CD8-positive, alpha-beta memory T cell (primary cell): ENCODE results near the gene PLCD1. TPM values are rescaled to one million over a fixed set of nuclear protein-coding genes. Genes with fewer than 3 reads are reported as not detected.
A peak's percentile ranks its signal among the peaks of the same experiment; 100 is the strongest.

Experiments
- CTCF ChIA-PET: fragments of 350-600 bp; sonication (Branson Sonifier 250); formaldehyde crosslinking; loops from one replicate; lab custom pipeline; 2021; ENCODE audit warnings: antibody characterized with exemption; lab: Charles Lee
- POLR2A ChIA-PET: fragments of 350-600 bp; sonication (Branson Sonifier 250); formaldehyde crosslinking; loops from one replicate; lab custom pipeline; 2021; ENCODE audit warnings: antibody characterized with exemption; lab: Charles Lee
- DNase-seq, 5 donors: peaks; one replicate each; pipeline versions ENCODE4 v3.0.0 to v3.0.0-alpha.2; 2020 to 2022; ENCODE audit warnings: mixed read lengths in 1 of 5
- H3K27ac ChIP-seq: one replicate; pipeline ENCODE4 v1.7.0; 2013; ENCODE audit warnings: low read depth, mild to moderate bottlenecking, low read length, moderate library complexity
- H3K27me3 ChIP-seq: 2 replicates; pipeline ENCODE4 v1.7.0; 2013; ENCODE audit warnings: low read length, mild to moderate bottlenecking; ENCODE audit not compliant: insufficient read depth, poor library complexity, severe bottlenecking
- H3K36me3 ChIP-seq: 2 replicates; pipeline ENCODE4 v1.7.0; 2013; ENCODE audit warnings: mild to moderate bottlenecking, low read length, moderate library complexity; ENCODE audit not compliant: insufficient read depth
- H3K4me1 ChIP-seq: 2 replicates; pipeline ENCODE4 v1.7.0; 2013; ENCODE audit warnings: mild to moderate bottlenecking, low read length, moderate library complexity; ENCODE audit not compliant: insufficient read depth
- H3K4me3 ChIP-seq: 2 replicates; pipeline ENCODE4 v1.7.0; 2013; ENCODE audit warnings: mild to moderate bottlenecking, low read length
- H3K9me3 ChIP-seq: 2 replicates; pipeline ENCODE4 v1.7.0; 2013; ENCODE audit warnings: mild to moderate bottlenecking, low read length
- H3K27ac Mint-ChIP-seq, 8 donors: one replicate each; pipeline ENCODE4 v1.8.0; 2020 to 2021; ENCODE audit warnings: mixed read lengths in 8 of 8, mild to moderate bottlenecking in 6 of 8, inconsistent platforms in 3 of 8, moderate library complexity in 3 of 8
- H3K27me3 Mint-ChIP-seq, 2 donors: one replicate each; pipeline ENCODE4 v1.8.0; 2020 to 2021; ENCODE audit warnings: mixed read lengths in 2 of 2, mild to moderate bottlenecking in 1 of 2, moderate library complexity in 1 of 2
- H3K36me3 Mint-ChIP-seq, 3 donors: one replicate each; pipeline ENCODE4 v1.8.0; 2020 to 2021; ENCODE audit warnings: mixed read lengths in 3 of 3, inconsistent platforms in 1 of 3, mild to moderate bottlenecking in 1 of 3
- H3K4me1 Mint-ChIP-seq, 3 donors: one replicate each; pipeline ENCODE4 v1.8.0; 2020 to 2021; ENCODE audit warnings: mixed read lengths in 3 of 3, inconsistent platforms in 1 of 3, mild to moderate bottlenecking in 1 of 3
- H3K4me3 Mint-ChIP-seq, 7 donors: one replicate each; pipeline ENCODE4 v1.8.0; 2020 to 2021; ENCODE audit warnings: mixed read lengths in 7 of 7, mild to moderate bottlenecking in 6 of 7, moderate library complexity in 4 of 7, inconsistent platforms in 2 of 7
- H3K9me3 Mint-ChIP-seq, 5 donors: one replicate each; pipeline ENCODE4 v1.8.0; 2020 to 2022; ENCODE audit warnings: mixed read lengths in 5 of 5, mild to moderate bottlenecking in 3 of 5, moderate library complexity in 2 of 5, inconsistent platforms in 1 of 5
- polyA plus RNA-seq: library from polyadenylated mRNA; unstranded; fragments of 300-500 nt; fragmentation: Illumina TruSeq; gene quantifications from one replicate; pipeline ENCODE4 v1.2.3, GENCODE V29; 2021
- total RNA-seq, 2 experiments: library from RNA; stranded (reverse); gene quantifications; one replicate each; pipeline ENCODE4 v1.2.3, GENCODE V29; 2021

Gene PLCD1
- total and polyA plus RNA-seq, 3 experiments from 2014 or later, result 12.8 to 36.4 (median 18.5) TPM

DNA sequence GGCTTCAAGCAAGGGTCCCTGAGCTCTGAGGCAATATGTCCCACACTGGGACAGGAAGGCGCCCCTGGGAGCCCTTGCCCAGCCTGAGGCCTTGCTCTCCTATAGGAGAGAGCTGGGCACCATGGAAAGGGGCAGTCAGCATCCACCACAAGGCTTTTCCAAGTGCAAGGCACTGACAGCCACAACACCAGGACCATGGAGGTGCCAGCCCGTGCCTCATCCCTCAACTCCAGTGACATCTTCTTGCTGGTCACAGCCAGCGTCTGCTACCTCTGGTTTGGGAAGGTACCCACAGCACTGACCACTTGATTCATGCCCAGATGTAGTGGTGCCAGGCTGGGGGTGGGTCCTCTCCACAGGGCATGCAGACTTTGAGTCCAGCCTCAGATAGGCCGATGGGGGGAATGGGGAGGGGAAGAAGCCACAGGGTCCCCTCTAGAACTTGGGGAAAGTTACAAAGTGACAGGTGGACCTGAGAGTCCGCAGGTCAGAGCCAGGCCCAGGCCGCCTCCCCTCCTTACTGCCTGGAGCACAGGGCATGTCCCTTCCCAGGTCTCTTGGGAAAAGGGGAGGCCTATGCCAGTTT is 27.1 kb downstream of the PLCD1 start:
- ChIA-PET POLR2A (no interaction called here), CTCF (interaction anchor here (1.0 to 4.9 kb wide), 4 partner anchors 17 to 37 kb away, joined by 4 to 65 read pairs (median 27); partner anchors contain the start of gene DLEC1)
- peaks cover 21% of the 10 kb centered on the region for H3K36me3 ChIP-seq
- DNase-seq, result peak in 1 of 5 donors; percentile 37
- H3K27ac ChIP-seq, result no peak overlapping the region
- Mint-ChIP-seq H3K9me3 (no peaks in the 10 kb centered on the region), H3K4me1 (peaks cover 33 to 47% (median 40%) of the 10 kb centered on the region in 3 donors), H3K27me3 (peaks cover 0 to 1% of the 10 kb centered on the region in 2 donors), H3K4me3 (no peak overlapping the region), H3K36me3 (peaks cover 4 to 62% (median 4%) of the 10 kb centered on the region in 3 donors), H3K27ac (peak overlapping the region in 1 of 8 donors; percentile 74)
- H3K27me3 ChIP-seq, result no peaks in the 10 kb centered on the region
- H3K4me3 ChIP-seq, result no peak overlapping the region
- peaks cover 17% of the 10 kb centered on the region for H3K4me1 ChIP-seq
- no peaks in the 10 kb centered on the region for H3K9me3 ChIP-seq

DNA sequence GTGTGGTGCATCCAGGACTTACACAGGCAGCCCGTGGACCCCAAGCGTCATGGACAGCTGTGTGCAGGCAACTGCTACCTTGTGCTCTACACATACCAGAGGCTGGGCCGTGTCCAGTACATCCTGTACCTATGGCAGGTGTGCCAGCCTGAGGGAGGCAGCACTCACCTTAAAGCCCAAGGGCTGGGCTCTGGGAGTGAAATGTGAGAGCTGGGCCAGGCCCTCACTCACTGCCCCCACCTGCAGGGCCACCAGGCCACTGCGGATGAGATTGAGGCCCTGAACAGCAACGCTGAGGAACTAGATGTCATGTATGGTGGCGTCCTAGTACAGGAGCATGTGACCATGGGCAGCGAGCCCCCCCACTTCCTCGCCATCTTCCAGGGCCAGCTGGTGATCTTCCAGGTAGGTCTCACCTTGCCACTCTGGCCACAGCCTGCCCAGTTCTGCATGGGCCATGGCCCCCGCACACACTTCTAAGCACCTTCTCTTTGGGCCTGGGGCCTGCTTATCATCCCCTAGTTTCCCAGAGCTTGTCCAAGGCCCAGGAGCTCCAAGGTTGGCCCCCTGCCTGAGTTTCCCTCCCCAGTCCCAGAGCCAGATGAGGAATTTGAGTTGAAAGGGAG is 27.9 kb downstream of the PLCD1 start:
- POLR2A ChIA-PET, result no interaction called here
- H3K4me3 ChIP-seq, result no peak overlapping the region
- H3K27ac ChIP-seq, result no peak overlapping the region
- peaks cover 0 to 1% of the 10 kb centered on the region in 2 donors for H3K27me3 Mint-ChIP-seq
- H3K9me3 Mint-ChIP-seq, result no peaks in the 10 kb centered on the region
- no peaks in the 10 kb centered on the region for H3K9me3 ChIP-seq
- peak overlapping the region in 2 of 8 donors; percentile 24 to 59 for H3K27ac Mint-ChIP-seq
- CTCF ChIA-PET, result interaction anchor here (1.0 to 4.9 kb wide), 6 partner anchors 18 to 164 kb away, joined by 3 to 65 read pairs (median 4); partner anchors contain the start of genes DLEC1 and OXSR1
- H3K4me1 Mint-ChIP-seq, result peaks cover 38 to 55% (median 48%) of the 10 kb centered on the region in 3 donors
- no peak overlapping the region for H3K4me3 Mint-ChIP-seq
- peaks cover 19% of the 10 kb centered on the region for H3K36me3 ChIP-seq
- peak in 1 of 5 donors; percentile 50 for DNase-seq
- peaks cover 25% of the 10 kb centered on the region for H3K4me1 ChIP-seq
- no peaks in the 10 kb centered on the region for H3K27me3 ChIP-seq
- peaks cover 7 to 60% (median 8%) of the 10 kb centered on the region in 3 donors for H3K36me3 Mint-ChIP-seq

- CTCF ChIA-PET, result interaction anchor here (1.3 to 4.9 kb wide), 4 partner anchors 21 to 164 kb away, joined by 3 to 65 read pairs (median 26); partner anchors contain the start of genes DLEC1 and OXSR1
These were observed 28.4 kb downstream of the PLCD1 start for GRCh38 chr3:38000965-38001455.

GRCh38 chr3:38000242-38000916 is 29.1 kb downstream of the PLCD1 start:
- H3K4me1 ChIP-seq, result peaks cover 37% of the 10 kb centered on the region

More at GRCh38 chr3:38000965-38001455, 28.4 kb downstream of the PLCD1 start:
- Histone ChIP-seq H3K27ac (no peak overlapping the region), H3K9me3 (no peaks in the 10 kb centered on the region), H3K36me3 (peaks cover 13% of the 10 kb centered on the region), H3K27me3 (no peaks in the 10 kb centered on the region), H3K4me1 (peaks cover 31% of the 10 kb centered on the region), H3K4me3 (no peak overlapping the region)
- peaks cover 0 to 1% of the 10 kb centered on the region in 2 donors for H3K27me3 Mint-ChIP-seq
- peaks cover 44 to 61% (median 53%) of the 10 kb centered on the region in 3 donors for H3K4me1 Mint-ChIP-seq
- peaks cover 8 to 60% (median 13%) of the 10 kb centered on the region in 3 donors for H3K36me3 Mint-ChIP-seq
- H3K27ac Mint-ChIP-seq, result peak overlapping the region in 3 of 8 donors; percentile 11 to 59 (median 24)
- H3K9me3 Mint-ChIP-seq, result no peaks in the 10 kb centered on the region
- POLR2A ChIA-PET, result no interaction called here
- no peak overlapping the region for H3K4me3 Mint-ChIP-seq
- DNase-seq, result no peak

GRCh38 chr3:37999836-38000235 is 29.6 kb downstream of the PLCD1 start:
- Histone ChIP-seq H3K27me3 (no peaks in the 10 kb centered on the region), H3K4me3 (no peak overlapping the region), H3K4me1 (peaks cover 42% of the 10 kb centered on the region), H3K27ac (no peak overlapping the region), H3K9me3 (no peaks in the 10 kb centered on the region), H3K36me3 (peaks cover 13% of the 10 kb centered on the region)
- peak overlapping the region in 7 of 8 donors; percentile 34 to 96 (median 85) for H3K27ac Mint-ChIP-seq
- DNase-seq, result peak in 1 of 5 donors; percentile 38
- ChIA-PET POLR2A (no interaction called here), CTCF (no interaction called here)
- peaks cover 8 to 56% (median 13%) of the 10 kb centered on the region in 3 donors for H3K36me3 Mint-ChIP-seq
- peak overlapping the region in 4 of 7 donors; percentile 14 to 65 (median 50) for H3K4me3 Mint-ChIP-seq
- peaks cover 52 to 66% (median 59%) of the 10 kb centered on the region in 3 donors for H3K4me1 Mint-ChIP-seq
- no peaks in the 10 kb centered on the region for H3K9me3 Mint-ChIP-seq
- peaks cover 0 to 1% of the 10 kb centered on the region in 2 donors for H3K27me3 Mint-ChIP-seq

More at GRCh38 chr3:38000242-38000916, 29.1 kb downstream of the PLCD1 start:
- Histone ChIP-seq H3K9me3 (no peaks in the 10 kb centered on the region), H3K36me3 (peaks cover 13% of the 10 kb centered on the region), H3K27me3 (no peaks in the 10 kb centered on the region), H3K27ac (no peak overlapping the region), H3K4me3 (no peak overlapping the region)
- ChIA-PET POLR2A (no interaction called here), CTCF (interaction anchor here (1.3 to 4.1 kb wide), 3 partner anchors 20 to 165 kb away, joined by 3 to 49 read pairs (median 4); partner anchors contain the start of genes DLEC1 and OXSR1)
- Mint-ChIP-seq H3K27ac (peak overlapping the region in 5 of 8 donors; percentile 19 to 63 (median 24)), H3K4me1 (peaks cover 50 to 66% (median 59%) of the 10 kb centered on the region in 3 donors), H3K36me3 (peaks cover 8 to 61% (median 13%) of the 10 kb centered on the region in 3 donors), H3K27me3 (peaks cover 0 to 1% of the 10 kb centered on the region in 2 donors), H3K4me3 (peak overlapping the region in 1 of 7 donors; percentile 32), H3K9me3 (no peaks in the 10 kb centered on the region)
- peak in 1 of 5 donors; percentile 29 for DNase-seq

- H3K4me1 Mint-ChIP-seq, result peaks cover 54 to 68% (median 63%) of the 10 kb centered on the region in 3 donors
These were observed 31.6 kb downstream of the PLCD1 start for GRCh38 chr3:37997791-37998370.

GRCh38 chr3:37997342-37997741 is 32.1 kb downstream of the PLCD1 start:
- Mint-ChIP-seq H3K36me3 (peaks cover 8 to 53% (median 11%) of the 10 kb centered on the region in 3 donors), H3K27me3 (peaks cover 0 to 1% of the 10 kb centered on the region in 2 donors), H3K9me3 (no peaks in the 10 kb centered on the region), H3K27ac (peak overlapping the region in 6 of 8 donors; percentile 61 to 98 (median 89)), H3K4me1 (peaks cover 54 to 70% (median 64%) of the 10 kb centered on the region in 3 donors), H3K4me3 (peak overlapping the region in 3 of 7 donors; percentile 34 to 79 (median 70))
- H3K27me3 ChIP-seq, result no peaks in the 10 kb centered on the region
- H3K9me3 ChIP-seq, result no peaks in the 10 kb centered on the region
- ChIA-PET POLR2A (interaction anchor here (1.0 kb wide), 3 partner anchors 23 to 168 kb away, joined by 4 to 6 read pairs (median 5); partner anchors contain the start of genes DLEC1 and OXSR1), CTCF (interaction anchor here (1.0 to 1.7 kb wide), 10 partner anchors 11 to 168 kb away, joined by 3 to 13 read pairs (median 6); partner anchors contain the start of genes ACAA1, DLEC1, OXSR1 and PLCD1)
- peaks cover 11% of the 10 kb centered on the region for H3K36me3 ChIP-seq
- H3K27ac ChIP-seq, result no peak overlapping the region
- DNase-seq, result peak in 1 of 5 donors; percentile 44
- peaks cover 54% of the 10 kb centered on the region for H3K4me1 ChIP-seq
- H3K4me3 ChIP-seq, result no peak overlapping the region

More at GRCh38 chr3:37997791-37998370, 31.6 kb downstream of the PLCD1 start:
- H3K27me3 Mint-ChIP-seq, result no peaks in the 10 kb centered on the region
- Histone ChIP-seq H3K36me3 (peaks cover 13% of the 10 kb centered on the region), H3K9me3 (no peaks in the 10 kb centered on the region), H3K4me3 (peak overlapping the region; percentile 62), H3K4me1 (peaks cover 54% of the 10 kb centered on the region), H3K27ac (peak overlapping the region; percentile 74), H3K27me3 (no peaks in the 10 kb centered on the region)
- H3K27ac Mint-ChIP-seq, result peak overlapping the region; percentile 24 to 98 (median 94)
- CTCF ChIA-PET, result interaction anchor here (1.2 to 1.7 kb wide), 5 partner anchors 17 to 41 kb away, joined by 3 to 9 read pairs (median 6); partner anchors contain the start of genes DLEC1 and PLCD1
- H3K9me3 Mint-ChIP-seq, result no peaks in the 10 kb centered on the region
- POLR2A ChIA-PET, result no interaction called here
- H3K4me3 Mint-ChIP-seq, result peak overlapping the region in 5 of 7 donors; percentile 71 to 86 (median 81)
- DNase-seq, result peak in 1 of 5 donors; percentile 46
- peaks cover 8 to 56% (median 11%) of the 10 kb centered on the region in 3 donors for H3K36me3 Mint-ChIP-seq
